Measurements from ENCODE around the gene KCNJ15. TPM values are rescaled to one million over a fixed set of nuclear protein-coding genes. Genes with fewer than 3 reads are reported as not detected.

Gene KCNJ15
- polyA plus RNA-seq, 1 donor from 2014 or later, result not detected

DNA sequence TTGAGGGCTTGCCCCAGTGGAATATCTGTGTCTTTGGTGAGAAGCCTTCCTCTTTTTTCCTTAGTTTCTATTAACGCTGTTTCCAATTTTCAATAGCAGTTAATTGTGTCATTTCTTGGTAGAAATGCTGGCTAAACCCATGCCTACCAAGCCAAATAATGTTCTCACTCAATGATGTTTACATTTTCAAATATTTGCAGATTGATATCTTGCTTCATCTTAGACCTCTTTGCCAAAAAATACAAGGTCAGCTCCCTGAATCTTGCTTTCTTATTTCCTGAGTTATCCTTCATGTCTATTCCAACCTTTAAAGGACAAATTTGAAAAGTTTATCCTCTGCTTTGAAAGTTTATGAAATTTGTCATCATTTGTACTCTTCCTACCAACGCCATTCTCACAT is 5.1 kb downstream of the KCNJ15 start:
- TF ChIP-seq RAD21 (conservative IDR thresholded peaks at IDR 0.05) (no peak), EZH2 (IDR thresholded peaks at IDR 0.05; ENCODE audit: borderline replicate concordance, insufficient read depth, low read length, poor library complexity, severe bottlenecking) (no peak), TAF1 (IDR thresholded peaks at IDR 0.05; ENCODE audit: low read depth) (no peak), SMC3 (conservative IDR thresholded peaks at IDR 0.05; ENCODE audit: poor library complexity) (no peak), EP300 (conservative IDR thresholded peaks at IDR 0.05; ENCODE audit: poor library complexity, severe bottlenecking) (no peak), MXI1 (conservative IDR thresholded peaks at IDR 0.05; ENCODE audit: poor library complexity, severe bottlenecking) (no peak), POLR2AphosphoS5 (IDR thresholded peaks at IDR 0.05) (no peak)
- TF ChIP-seq, protein P1, sequence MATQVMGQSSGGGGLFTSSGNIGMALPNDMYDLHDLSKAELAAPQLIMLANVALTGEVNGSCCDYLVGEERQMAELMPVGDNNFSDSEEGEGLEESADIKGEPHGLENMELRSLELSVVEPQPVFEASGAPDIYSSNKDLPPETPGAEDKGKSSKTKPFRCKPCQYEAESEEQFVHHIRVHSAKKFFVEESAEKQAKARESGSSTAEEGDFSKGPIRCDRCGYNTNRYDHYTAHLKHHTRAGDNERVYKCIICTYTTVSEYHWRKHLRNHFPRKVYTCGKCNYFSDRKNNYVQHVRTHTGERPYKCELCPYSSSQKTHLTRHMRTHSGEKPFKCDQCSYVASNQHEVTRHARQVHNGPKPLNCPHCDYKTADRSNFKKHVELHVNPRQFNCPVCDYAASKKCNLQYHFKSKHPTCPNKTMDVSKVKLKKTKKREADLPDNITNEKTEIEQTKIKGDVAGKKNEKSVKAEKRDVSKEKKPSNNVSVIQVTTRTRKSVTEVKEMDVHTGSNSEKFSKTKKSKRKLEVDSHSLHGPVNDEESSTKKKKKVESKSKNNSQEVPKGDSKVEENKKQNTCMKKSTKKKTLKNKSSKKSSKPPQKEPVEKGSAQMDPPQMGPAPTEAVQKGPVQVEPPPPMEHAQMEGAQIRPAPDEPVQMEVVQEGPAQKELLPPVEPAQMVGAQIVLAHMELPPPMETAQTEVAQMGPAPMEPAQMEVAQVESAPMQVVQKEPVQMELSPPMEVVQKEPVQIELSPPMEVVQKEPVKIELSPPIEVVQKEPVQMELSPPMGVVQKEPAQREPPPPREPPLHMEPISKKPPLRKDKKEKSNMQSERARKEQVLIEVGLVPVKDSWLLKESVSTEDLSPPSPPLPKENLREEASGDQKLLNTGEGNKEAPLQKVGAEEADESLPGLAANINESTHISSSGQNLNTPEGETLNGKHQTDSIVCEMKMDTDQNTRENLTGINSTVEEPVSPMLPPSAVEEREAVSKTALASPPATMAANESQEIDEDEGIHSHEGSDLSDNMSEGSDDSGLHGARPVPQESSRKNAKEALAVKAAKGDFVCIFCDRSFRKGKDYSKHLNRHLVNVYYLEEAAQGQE (IDR thresholded peaks at IDR 0.05; ENCODE audit: borderline replicate concordance), result no peak
- TF ChIP-seq, protein P2, sequence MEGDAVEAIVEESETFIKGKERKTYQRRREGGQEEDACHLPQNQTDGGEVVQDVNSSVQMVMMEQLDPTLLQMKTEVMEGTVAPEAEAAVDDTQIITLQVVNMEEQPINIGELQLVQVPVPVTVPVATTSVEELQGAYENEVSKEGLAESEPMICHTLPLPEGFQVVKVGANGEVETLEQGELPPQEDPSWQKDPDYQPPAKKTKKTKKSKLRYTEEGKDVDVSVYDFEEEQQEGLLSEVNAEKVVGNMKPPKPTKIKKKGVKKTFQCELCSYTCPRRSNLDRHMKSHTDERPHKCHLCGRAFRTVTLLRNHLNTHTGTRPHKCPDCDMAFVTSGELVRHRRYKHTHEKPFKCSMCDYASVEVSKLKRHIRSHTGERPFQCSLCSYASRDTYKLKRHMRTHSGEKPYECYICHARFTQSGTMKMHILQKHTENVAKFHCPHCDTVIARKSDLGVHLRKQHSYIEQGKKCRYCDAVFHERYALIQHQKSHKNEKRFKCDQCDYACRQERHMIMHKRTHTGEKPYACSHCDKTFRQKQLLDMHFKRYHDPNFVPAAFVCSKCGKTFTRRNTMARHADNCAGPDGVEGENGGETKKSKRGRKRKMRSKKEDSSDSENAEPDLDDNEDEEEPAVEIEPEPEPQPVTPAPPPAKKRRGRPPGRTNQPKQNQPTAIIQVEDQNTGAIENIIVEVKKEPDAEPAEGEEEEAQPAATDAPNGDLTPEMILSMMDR (IDR thresholded peaks at IDR 0.05; ENCODE audit: poor library complexity, severe bottlenecking), result no peak

DNA sequence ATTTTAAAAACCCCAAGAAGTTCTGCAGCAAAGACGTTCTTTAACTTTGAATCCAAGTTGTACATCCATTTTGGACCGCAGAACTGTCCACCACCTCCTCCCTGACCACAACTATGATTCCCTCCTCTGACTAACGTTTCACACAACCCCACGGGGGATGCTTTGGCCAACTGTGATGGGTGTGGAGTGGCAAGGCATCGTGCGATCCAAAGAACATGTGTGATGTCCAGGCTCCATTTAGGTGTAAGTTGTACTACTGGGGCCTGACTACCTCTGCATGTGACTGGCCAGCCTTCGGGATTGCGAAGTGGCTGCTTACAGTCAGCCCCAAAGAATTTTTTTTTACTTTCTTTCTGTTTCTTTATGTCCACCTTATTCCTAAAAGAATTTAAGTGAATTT is 6.7 kb downstream of the KCNJ15 start:
- Histone ChIP-seq H3K27ac (ENCODE audit: low read length) (no peak overlapping the region), H3K79me2 (replicated peaks; ENCODE audit: insufficient read depth, low read length) (no peaks in the 10 kb centered on the region), H3K9ac (ENCODE audit: low read length) (no peak overlapping the region), H3K4me3 (ENCODE audit: low read length) (no peak overlapping the region), H3K9me3 (ENCODE audit: low read length) (no peaks in the 10 kb centered on the region), H4K20me1 (ENCODE audit: insufficient read depth) (no peaks in the 10 kb centered on the region), H3K36me3 (ENCODE audit: insufficient read depth, low read length) (no peaks in the 10 kb centered on the region), H2AFZ (ENCODE audit: low read depth, low read length) (no peak overlapping the region), H3K9me2 (ENCODE audit: insufficient read depth, low read length) (no peaks in the 10 kb centered on the region), H3K4me2 (ENCODE audit: low read length) (no peak overlapping the region), H3F3A (ENCODE audit: insufficient read depth, low read length, poor library complexity, severe bottlenecking) (no peaks in the 10 kb centered on the region), H3K27me3 (ENCODE audit: insufficient read depth, low read depth, low read length) (no peaks in the 10 kb centered on the region)
- TF ChIP-seq EP300 (conservative IDR thresholded peaks at IDR 0.05; ENCODE audit: poor library complexity, severe bottlenecking), result no peak
- TF ChIP-seq EZH2 (IDR thresholded peaks at IDR 0.05; ENCODE audit: borderline replicate concordance, insufficient read depth, low read length, poor library complexity, severe bottlenecking), result no peak
- TF ChIP-seq, protein P2 (IDR thresholded peaks at IDR 0.05; ENCODE audit: poor library complexity, severe bottlenecking), result no peak
- no peak for TF ChIP-seq POLR2AphosphoS5 (IDR thresholded peaks at IDR 0.05)
- no peak for TF ChIP-seq TAF1 (IDR thresholded peaks at IDR 0.05; ENCODE audit: low read depth)
- TF ChIP-seq SMC3 (conservative IDR thresholded peaks at IDR 0.05; ENCODE audit: poor library complexity), result no peak
- TF ChIP-seq MXI1 (conservative IDR thresholded peaks at IDR 0.05; ENCODE audit: poor library complexity, severe bottlenecking), result no peak
- no peak for TF ChIP-seq RAD21 (conservative IDR thresholded peaks at IDR 0.05)

More for the DNA sequence above, 5.1 kb downstream of the KCNJ15 start:
- no peaks in the 10 kb centered on the region for H4K20me1 ChIP-seq (ENCODE audit: insufficient read depth)
- no peaks in the 10 kb centered on the region for H3K9me3 ChIP-seq (ENCODE audit: low read length)
- no peaks in the 10 kb centered on the region for H3K36me3 ChIP-seq (ENCODE audit: insufficient read depth, low read length)
- no peaks in the 10 kb centered on the region for H3K79me2 ChIP-seq (replicated peaks; ENCODE audit: insufficient read depth, low read length)
- H3K9me2 ChIP-seq (ENCODE audit: insufficient read depth, low read length), result no peaks in the 10 kb centered on the region
- H3K27me3 ChIP-seq (ENCODE audit: insufficient read depth, low read depth, low read length), result no peaks in the 10 kb centered on the region
- no peak overlapping the region for H3K9ac ChIP-seq (ENCODE audit: low read length)
- H3K27ac ChIP-seq (ENCODE audit: low read length), result no peak overlapping the region
- no peak overlapping the region for H3K4me3 ChIP-seq (ENCODE audit: low read length)
- no peak overlapping the region for H2AFZ ChIP-seq (ENCODE audit: low read depth, low read length)
- H3K4me2 ChIP-seq (ENCODE audit: low read length), result no peak overlapping the region
- no peaks in the 10 kb centered on the region for H3F3A ChIP-seq (ENCODE audit: insufficient read depth, low read length, poor library complexity, severe bottlenecking)
